Endothelial cell of umbilical vein (primary cell): Measurements from ENCODE around the gene PCNT. TPM values are rescaled to one million over a fixed set of nuclear protein-coding genes. Genes with fewer than 3 reads are reported as not detected.

Experiments used
- BruUV-seq: library from RNA; stranded (reverse); fragments of 400-500 nt; replicated peaks from 2 replicates; lab custom pipeline; 2021; lab: Mats Ljungman, UMichigan
- CTCF ChIA-PET: fragments of 300-600, 350-600 bp; sonication (Branson Sonifier 250); formaldehyde crosslinking; loops from one replicate; lab custom pipeline; 2021; ENCODE audit warnings: antibody characterized with exemption, inconsistent platforms; lab: Charles Lee
- POLR2A ChIA-PET: fragments of 300-600, 350-600 bp; sonication (Branson Sonifier 250); formaldehyde crosslinking; loops from one replicate; lab custom pipeline; 2021; ENCODE audit warnings: antibody characterized with exemption, inconsistent platforms; lab: Charles Lee
- DNase-seq: peaks from one replicate; pipeline ENCODE4 v3.0.0-alpha.2; 2011; ENCODE audit warnings: low read depth, low spot score
- FAIRE-seq: peaks from 2 replicates; lab custom pipeline; 2011; peaks lifted over from hg19 to GRCh38; lab: Jason Lieb, UNC
- H2AFZ ChIP-seq: 2 replicates; pipeline ENCODE4 v1.6.0; 2012; ENCODE audit warnings: low read depth, low read length, control low read depth, inconsistent platforms
- H3K27ac ChIP-seq: 2 replicates; pipeline ENCODE4 v1.5.1; 2011; ENCODE audit warnings: low read depth, mild to moderate bottlenecking, control low read depth, low read length, moderate library complexity; ENCODE audit not compliant: insufficient read depth
- H3K27me3 ChIP-seq, 2 experiments: 2 replicates each; pipeline versions ENCODE4 v1.6.0 to v1.6.1; 2011; ENCODE audit warnings: low read length in 2 of 2, mixed read lengths in 1 of 2; ENCODE audit not compliant: control insufficient read depth in 2 of 2, insufficient read depth in 2 of 2
- H3K36me3 ChIP-seq, 2 experiments: 2 replicates in 1 of 2; 3 replicates in 1 of 2; pipeline ENCODE4 v1.5.1; 2011; ENCODE audit warnings: low read length in 2 of 2, mild to moderate bottlenecking in 1 of 2, moderate library complexity in 1 of 2; ENCODE audit not compliant: control insufficient read depth in 2 of 2, insufficient read depth in 2 of 2; ENCODE audit errors: extremely low read depth in 1 of 2
- H3K4me1 ChIP-seq: 3 replicates; pipeline ENCODE4 v1.5.1; 2011; ENCODE audit warnings: mild to moderate bottlenecking, low read length; ENCODE audit not compliant: control insufficient read depth, insufficient read depth; ENCODE audit errors: extremely low read depth
- H3K4me2 ChIP-seq: 2 replicates; pipeline ENCODE4 v1.6.1; 2011; ENCODE audit warnings: low read length, control low read depth, mixed read lengths; ENCODE audit not compliant: insufficient read depth
- H3K4me3 ChIP-seq, 3 experiments: fragments of 200-600 bp in 1 of 3; sonication (generic), shearing (Covaris generic) in 1 of 3; replicated peaks in 1 of 3; 2 replicates each; pipeline ENCODE4 v1.5.1; 2011 to 2016; ENCODE audit warnings: control low read depth in 3 of 3, low read length in 3 of 3, mild to moderate bottlenecking in 2 of 3, inconsistent platforms in 1 of 3, low read depth in 1 of 3, moderate library complexity in 1 of 3; ENCODE audit not compliant: insufficient read depth in 1 of 3
- H3K79me2 ChIP-seq: 2 replicates; pipeline ENCODE4 v1.6.0; 2012; ENCODE audit warnings: low read length, inconsistent platforms; ENCODE audit not compliant: control insufficient read depth, insufficient read depth
- H3K9ac ChIP-seq: replicated peaks from 2 replicates; pipeline ENCODE3; 2011; ENCODE audit warnings: low read length, control low read depth; ENCODE audit not compliant: insufficient read depth; ENCODE audit errors: extremely low read depth
- H3K9me1 ChIP-seq: replicated peaks from 3 replicates; pipeline ENCODE4 v1.6.0; 2011; ENCODE audit warnings: mild to moderate bottlenecking, low read length; ENCODE audit not compliant: control insufficient read depth, insufficient read depth; ENCODE audit errors: extremely low read depth
- H3K9me3 ChIP-seq: replicated peaks from 2 replicates; pipeline ENCODE4 v1.5.1; 2012; ENCODE audit warnings: low read length, inconsistent platforms; ENCODE audit not compliant: control insufficient read depth, insufficient read depth
- H4K20me1 ChIP-seq: replicated peaks from 2 replicates; pipeline ENCODE3; 2011; ENCODE audit warnings: mild to moderate bottlenecking, low read length; ENCODE audit not compliant: control insufficient read depth, insufficient read depth; ENCODE audit errors: extremely low read depth
- EZH2 ChIP-seq: IDR thresholded peaks from 2 replicates; pipeline ENCODE4 v1.6.1; 2012; ENCODE audit warnings: borderline replicate concordance, low read depth, mild to moderate bottlenecking, moderate library complexity, low read length, inconsistent platforms; ENCODE audit not compliant: severe bottlenecking
- FOS ChIP-seq: IDR thresholded peaks from 2 replicates; pipeline ENCODE4 v1.6.1; 2011; ENCODE audit warnings: mild to moderate bottlenecking, low read length, moderate library complexity, borderline replicate concordance; ENCODE audit not compliant: insufficient read depth
- GATA2 ChIP-seq: IDR thresholded peaks from 2 replicates; pipeline ENCODE4 v1.7.0; 2011; ENCODE audit warnings: low read depth, mild to moderate bottlenecking, moderate library complexity, mixed read lengths, low read length; ENCODE audit not compliant: insufficient read length, insufficient read depth
- JUN ChIP-seq: IDR thresholded peaks from 2 replicates; pipeline ENCODE4 v1.6.1; 2011; ENCODE audit warnings: borderline replicate concordance, low read depth; ENCODE audit not compliant: insufficient read length, insufficient read depth
- MAX ChIP-seq: IDR thresholded peaks from 2 replicates; pipeline ENCODE4 v1.6.1; 2011; ENCODE audit not compliant: insufficient read depth, insufficient read length
- MYC ChIP-seq: IDR thresholded peaks from one replicate; pipeline ENCODE4 v1.6.1; 2011; ENCODE audit warnings: mild to moderate bottlenecking, low read depth, low read length
- POLR2A ChIP-seq: IDR thresholded peaks from 2 replicates; pipeline ENCODE4 v1.6.1; 2012; ENCODE audit warnings: low read depth, mild to moderate bottlenecking, control low read depth, low read length
- POLR2AphosphoS5 ChIP-seq: IDR thresholded peaks from 2 replicates; pipeline ENCODE4 v1.6.1; 2012; ENCODE audit warnings: low read depth, mild to moderate bottlenecking, control low read depth, low read length, moderate library complexity; ENCODE audit not compliant: insufficient read depth
- dilution Hi-C: fragments of 300-500 bp; cut with MboI; formaldehyde crosslinking; loops from one replicate; pipeline ENCODE4 v1.15.0; 2019; ENCODE audit warnings: low sequenced_read_pairs; ENCODE audit not compliant: extremely low pct_ligation_motif_present
- intact Hi-C: fragments of 100-400 bp; cut with micrococcal nuclease; formaldehyde crosslinking; loops from one replicate; pipeline ENCODE4 v1.10.0; 2022
- polyA plus RNA-seq, 4 experiments: library from polyadenylated mRNA; depleted of rRNA in 3 of 4; stranded (reverse) in 3 of 4; unstranded in 1 of 4; fragments of >200 nt; gene quantifications; 2 replicates each; pipeline versions ENCODE4 v1.2.1 to v1.2.3, GENCODE V29; 2011 to 2012; ENCODE audit warnings: missing spikeins in 1 of 4
- total RNA-seq: library from RNA; stranded (reverse); gene quantifications from 2 replicates; pipeline ENCODE4 v1.2.3, GENCODE V29; 2021
- TF ChIP-seq, protein P1 (sequence below), 2 donors: IDR thresholded peaks; 1 replicate in 1 of 2; 2 replicates in 1 of 2; pipeline ENCODE4 v1.5.1; 2011; ENCODE audit warnings: low read length in 2 of 2, mild to moderate bottlenecking in 2 of 2, moderate library complexity in 2 of 2, control low read depth in 1 of 2, inconsistent platforms in 1 of 2, low read depth in 1 of 2; ENCODE audit not compliant: insufficient read depth in 1 of 2; ENCODE audit errors: extremely low read depth in 1 of 2

PCNT gene
- total and polyA plus RNA-seq, 2 donors (not counting 3 experiments of a cell fraction or from before 2014, with no cell fraction given): 9.6 to 49.5 TPM

- no peak overlapping the region for H3K4me3 ChIP-seq
- ChIA-PET POLR2A (no interaction called here), CTCF (interaction anchor here (1.4 kb wide), 1 partner anchor 17 kb away, joined by 4 read pairs; no protein-coding TSS in a partner anchor)
- H3K27ac ChIP-seq: no peak overlapping the region
- no peaks in the 10 kb centered on the region for H4K20me1 ChIP-seq
- no peak overlapping the region for H3K4me2 ChIP-seq
- H3K9ac ChIP-seq: no peak overlapping the region
- no peak overlapping the region for H2AFZ ChIP-seq
- no peaks in the 10 kb centered on the region for H3K9me3 ChIP-seq
- H3K79me2 ChIP-seq: peaks cover 1% of the 10 kb centered on the region
- no peaks in the 10 kb centered on the region for H3K4me1 ChIP-seq
- DNase-seq (no peak), FAIRE-seq (no peak)
- dilution Hi-C loops: no loop called here
- BruUV-seq: no TSS peak
- peaks cover 7 to 46% of the 10 kb centered on the region in 2 experiments for H3K36me3 ChIP-seq
- no peaks in the 10 kb centered on the region for H3K9me1 ChIP-seq
- no peaks in the 10 kb centered on the region for H3K27me3 ChIP-seq
- intact Hi-C loops: no loop called here
- TF ChIP-seq POLR2AphosphoS5: no peak
These were observed 27.0 kb downstream of the PCNT start for GRCh38 chr21:46350981-46351380.

DNA sequence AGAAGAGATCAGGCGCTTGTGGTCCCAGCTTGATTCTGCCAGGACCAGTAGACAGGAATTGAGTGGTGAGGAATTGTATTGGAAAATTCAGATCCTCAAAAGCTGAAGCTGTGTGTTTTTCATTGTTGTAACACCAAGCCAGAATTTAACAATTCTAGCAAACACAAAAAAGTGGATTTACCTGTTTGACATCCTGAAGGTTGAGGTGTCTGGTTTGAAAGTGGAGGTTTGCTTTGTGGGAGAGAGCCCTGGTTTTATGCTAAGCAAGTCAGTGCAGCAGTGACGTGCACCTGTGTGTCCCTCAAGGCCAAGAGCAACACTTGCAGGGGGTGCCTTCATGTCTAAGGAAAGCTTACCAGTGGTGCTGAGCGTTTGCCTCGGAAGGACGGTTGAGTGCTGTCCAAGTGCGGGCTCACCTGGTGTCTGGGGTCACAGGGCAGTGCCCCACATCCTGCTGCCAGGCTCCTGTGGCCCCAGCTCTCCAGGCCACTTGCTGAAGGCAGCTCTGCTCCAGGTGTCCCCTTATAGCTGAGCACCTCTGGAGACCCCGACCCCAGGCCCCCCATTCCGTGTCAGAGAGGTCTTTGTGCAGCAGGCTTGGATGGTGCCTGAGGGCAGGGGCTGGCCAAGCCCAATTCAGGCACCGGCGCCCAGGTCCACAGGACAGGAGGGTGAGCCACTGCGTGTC, 27.7 kb downstream of the PCNT start:
- BruUV-seq: no TSS peak
- CTCF ChIA-PET: interaction anchor here (1.4 kb wide), 1 partner anchor 18 kb away, joined by 4 read pairs; no protein-coding TSS in a partner anchor
- intact Hi-C loops: no loop called here

More for the DNA sequence above, 27.7 kb downstream of the PCNT start:
- no peaks in the 10 kb centered on the region for H3K27me3 ChIP-seq
- no peak for DNase-seq
- H3K36me3 ChIP-seq: peaks cover 7 to 44% of the 10 kb centered on the region in 2 experiments
- no peak for FAIRE-seq
- H3K27ac ChIP-seq: no peak overlapping the region
- H3K9me1 ChIP-seq: no peaks in the 10 kb centered on the region
- POLR2A ChIA-PET: no interaction called here
- H4K20me1 ChIP-seq: no peaks in the 10 kb centered on the region
- no peak overlapping the region for H3K4me2 ChIP-seq
- no peaks in the 10 kb centered on the region for H3K4me1 ChIP-seq
- peaks cover 1% of the 10 kb centered on the region for H3K79me2 ChIP-seq
- H2AFZ ChIP-seq: no peak overlapping the region
- dilution Hi-C loops: no loop called here
- H3K9ac ChIP-seq: no peak overlapping the region
- H3K4me3 ChIP-seq: no peak overlapping the region
- H3K9me3 ChIP-seq: no peaks in the 10 kb centered on the region
- no peak for TF ChIP-seq EZH2
- no peak for TF ChIP-seq MYC
- no peak for TF ChIP-seq POLR2AphosphoS5
- TF ChIP-seq JUN: no peak
- no peak for TF ChIP-seq MAX
- TF ChIP-seq, protein P1, sequence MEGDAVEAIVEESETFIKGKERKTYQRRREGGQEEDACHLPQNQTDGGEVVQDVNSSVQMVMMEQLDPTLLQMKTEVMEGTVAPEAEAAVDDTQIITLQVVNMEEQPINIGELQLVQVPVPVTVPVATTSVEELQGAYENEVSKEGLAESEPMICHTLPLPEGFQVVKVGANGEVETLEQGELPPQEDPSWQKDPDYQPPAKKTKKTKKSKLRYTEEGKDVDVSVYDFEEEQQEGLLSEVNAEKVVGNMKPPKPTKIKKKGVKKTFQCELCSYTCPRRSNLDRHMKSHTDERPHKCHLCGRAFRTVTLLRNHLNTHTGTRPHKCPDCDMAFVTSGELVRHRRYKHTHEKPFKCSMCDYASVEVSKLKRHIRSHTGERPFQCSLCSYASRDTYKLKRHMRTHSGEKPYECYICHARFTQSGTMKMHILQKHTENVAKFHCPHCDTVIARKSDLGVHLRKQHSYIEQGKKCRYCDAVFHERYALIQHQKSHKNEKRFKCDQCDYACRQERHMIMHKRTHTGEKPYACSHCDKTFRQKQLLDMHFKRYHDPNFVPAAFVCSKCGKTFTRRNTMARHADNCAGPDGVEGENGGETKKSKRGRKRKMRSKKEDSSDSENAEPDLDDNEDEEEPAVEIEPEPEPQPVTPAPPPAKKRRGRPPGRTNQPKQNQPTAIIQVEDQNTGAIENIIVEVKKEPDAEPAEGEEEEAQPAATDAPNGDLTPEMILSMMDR (IDR thresholded peaks at IDR 0.05; ENCODE audit: extremely low read depth in 1 of 2, insufficient read depth in 1 of 2, low read depth in 1 of 2, low read length in 2 of 2): no peak
- no peak for TF ChIP-seq GATA2
- TF ChIP-seq FOS: no peak
- no peak for TF ChIP-seq POLR2A
